22Rv1 (cell line): ENCODE measurements around the gene PDE4DIP.
"Not testable (repeated sequence)": the region's sequence is repeated elsewhere in the genome, so short reads cannot be mapped to it uniquely, and the experiment has no call there.

Experiments
- ZFX ChIP-seq: fragments of 450-650 bp; IDR thresholded peaks from 2 replicates; pipeline ENCODE4 v1.6.1; 2017; ENCODE audit warnings: antibody characterized with exemption, borderline replicate concordance
- TF ChIP-seq, protein P1 (sequence below): fragments of 450-650 bp; IDR thresholded peaks from 2 replicates; pipeline ENCODE4 v1.5.1; 2017; ENCODE audit warnings: mild to moderate bottlenecking

GRCh38 chr1:148967580-148967979 is 123.4 kb downstream of the PDE4DIP start:
- TF ChIP-seq, protein P1, sequence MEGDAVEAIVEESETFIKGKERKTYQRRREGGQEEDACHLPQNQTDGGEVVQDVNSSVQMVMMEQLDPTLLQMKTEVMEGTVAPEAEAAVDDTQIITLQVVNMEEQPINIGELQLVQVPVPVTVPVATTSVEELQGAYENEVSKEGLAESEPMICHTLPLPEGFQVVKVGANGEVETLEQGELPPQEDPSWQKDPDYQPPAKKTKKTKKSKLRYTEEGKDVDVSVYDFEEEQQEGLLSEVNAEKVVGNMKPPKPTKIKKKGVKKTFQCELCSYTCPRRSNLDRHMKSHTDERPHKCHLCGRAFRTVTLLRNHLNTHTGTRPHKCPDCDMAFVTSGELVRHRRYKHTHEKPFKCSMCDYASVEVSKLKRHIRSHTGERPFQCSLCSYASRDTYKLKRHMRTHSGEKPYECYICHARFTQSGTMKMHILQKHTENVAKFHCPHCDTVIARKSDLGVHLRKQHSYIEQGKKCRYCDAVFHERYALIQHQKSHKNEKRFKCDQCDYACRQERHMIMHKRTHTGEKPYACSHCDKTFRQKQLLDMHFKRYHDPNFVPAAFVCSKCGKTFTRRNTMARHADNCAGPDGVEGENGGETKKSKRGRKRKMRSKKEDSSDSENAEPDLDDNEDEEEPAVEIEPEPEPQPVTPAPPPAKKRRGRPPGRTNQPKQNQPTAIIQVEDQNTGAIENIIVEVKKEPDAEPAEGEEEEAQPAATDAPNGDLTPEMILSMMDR: not testable (repeated sequence)
- TF ChIP-seq ZFX: not testable (repeated sequence)
